22Rv1 (cell line): Measurements from ENCODE around the gene ZCCHC2.

Source experiments
- CTCF ChIP-seq: fragments of 450-650 bp; IDR thresholded peaks from 2 replicates; pipeline ENCODE4 v1.5.1; 2017; ENCODE audit warnings: mild to moderate bottlenecking
- ZFX ChIP-seq: fragments of 450-650 bp; IDR thresholded peaks from 2 replicates; pipeline ENCODE4 v1.6.1; 2017; ENCODE audit warnings: antibody characterized with exemption, borderline replicate concordance

- TF ChIP-seq CTCF (no peak), ZFX (no peak)
Measured at GRCh38 chr18:62617793-62618591, 95.2 kb downstream of the ZCCHC2 start.
